ENCODE results near the gene PRKAG2. TPM values are rescaled to one million over a fixed set of nuclear protein-coding genes. Genes with fewer than 3 reads are reported as not detected.

Gene PRKAG2
- polyA plus RNA-seq, 4 donors, result 24.9 to 44.4 (median 28.2) TPM

DNA sequence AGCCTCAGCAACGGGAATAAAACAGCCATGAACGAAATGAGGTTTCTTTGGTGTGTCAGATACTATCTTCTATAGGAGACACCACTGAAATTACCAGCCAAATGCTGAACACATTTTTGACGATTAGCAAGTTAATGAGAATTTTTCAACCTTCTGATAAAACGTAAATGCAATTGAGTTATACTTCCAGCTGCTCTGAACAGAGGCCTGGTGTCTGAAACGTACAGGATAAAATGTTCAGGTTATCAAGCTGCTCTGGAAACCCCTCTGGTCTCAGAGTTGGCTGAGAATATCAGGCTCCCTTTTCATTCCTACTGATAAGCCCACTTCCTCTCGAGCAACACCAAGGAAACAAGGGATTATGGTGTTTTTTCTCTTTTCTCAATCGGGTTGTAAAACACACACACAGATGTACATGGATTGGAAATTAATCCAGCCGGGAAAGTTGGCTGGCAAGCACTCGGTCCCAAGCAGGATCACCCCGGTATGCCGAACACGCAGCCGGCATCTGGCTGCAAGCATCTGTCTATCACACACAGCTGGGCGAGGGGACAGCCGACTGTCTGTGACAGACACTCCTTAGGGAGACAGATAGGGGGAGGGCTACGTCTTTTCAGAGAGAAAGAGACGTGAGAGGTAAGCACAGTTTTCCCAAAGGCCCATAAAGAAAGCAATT, 171.8 kb downstream of the PRKAG2 start:
- no peak for DNase-seq (ENCODE audit: low read depth in 4 of 4, low spot score in 2 of 4)

GRCh38 chr7:151704299-151704959, 172.5 kb downstream of the PRKAG2 start:
- no peak for DNase-seq (ENCODE audit: low read depth in 4 of 4, low spot score in 2 of 4)

DNA sequence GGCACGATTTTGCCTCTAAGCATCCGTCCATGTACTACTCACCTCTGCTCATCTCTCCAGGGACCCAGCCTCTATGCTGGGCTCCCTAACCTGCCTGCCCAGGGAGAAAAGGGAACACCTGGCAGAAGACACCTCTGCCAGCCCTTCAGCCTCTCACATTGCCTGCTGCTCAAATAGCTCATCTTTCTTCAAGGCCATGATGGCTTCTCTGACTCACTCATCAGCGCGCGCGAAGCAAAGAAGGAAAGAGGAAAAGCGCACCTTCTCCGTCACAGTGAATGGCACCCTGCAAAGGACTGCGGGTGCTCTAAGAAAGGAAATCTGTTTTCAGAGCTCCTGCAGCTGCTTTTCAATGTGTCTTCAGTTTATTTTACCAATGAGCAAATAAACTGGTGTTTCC, 174.0 kb downstream of the PRKAG2 start:
- DNase-seq (ENCODE audit: low read depth in 4 of 4, low spot score in 2 of 4), result no peak

- DNase-seq (ENCODE audit: low read depth in 4 of 4, low spot score in 2 of 4), result no peak
Measured at GRCh38 chr7:151700586-151701165, 176.2 kb downstream of the PRKAG2 start.

GRCh38 chr7:151699928-151700319, 177.0 kb downstream of the PRKAG2 start:
- no peak for DNase-seq (ENCODE audit: low read depth in 4 of 4, low spot score in 2 of 4)

DNA sequence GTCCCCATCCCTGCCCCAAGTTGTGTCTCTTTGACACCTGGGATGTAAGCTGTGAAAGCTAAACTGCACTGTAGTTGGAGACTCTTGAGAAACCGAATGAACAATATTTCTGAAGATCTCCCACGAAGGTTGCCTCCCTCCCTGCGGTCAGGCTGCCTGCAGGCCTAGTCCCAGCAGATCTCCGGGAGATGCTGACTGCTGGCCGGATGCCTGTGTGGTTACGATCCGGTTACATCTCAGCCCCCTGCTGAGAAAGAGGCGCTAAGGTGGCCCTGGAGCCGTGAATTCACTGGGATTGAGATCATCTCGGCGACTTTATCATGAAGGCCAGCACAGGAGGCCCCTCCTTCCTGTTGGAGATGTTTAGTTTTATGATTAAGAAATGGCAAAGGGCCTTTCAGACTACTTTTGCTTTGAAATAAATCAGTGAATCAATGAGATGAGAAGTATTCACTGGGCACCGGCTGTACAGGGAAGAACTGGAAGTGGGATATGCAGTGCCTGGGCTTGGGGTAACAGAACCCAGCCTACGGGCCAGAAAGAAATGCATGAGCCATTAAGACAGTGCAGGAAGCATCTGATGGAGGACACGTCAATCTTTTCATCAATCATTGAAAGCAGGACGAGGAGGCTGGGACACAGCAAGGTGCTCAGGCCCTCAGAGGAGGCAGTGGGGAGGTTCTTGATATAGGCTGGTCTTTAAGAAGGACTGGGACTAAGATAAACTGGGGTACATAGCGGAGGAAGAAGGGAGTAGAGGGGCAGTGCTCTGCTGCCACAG, 177.6 kb downstream of the PRKAG2 start:
- DNase-seq (ENCODE audit: low read depth in 4 of 4, low spot score in 2 of 4), result no peak

DNA sequence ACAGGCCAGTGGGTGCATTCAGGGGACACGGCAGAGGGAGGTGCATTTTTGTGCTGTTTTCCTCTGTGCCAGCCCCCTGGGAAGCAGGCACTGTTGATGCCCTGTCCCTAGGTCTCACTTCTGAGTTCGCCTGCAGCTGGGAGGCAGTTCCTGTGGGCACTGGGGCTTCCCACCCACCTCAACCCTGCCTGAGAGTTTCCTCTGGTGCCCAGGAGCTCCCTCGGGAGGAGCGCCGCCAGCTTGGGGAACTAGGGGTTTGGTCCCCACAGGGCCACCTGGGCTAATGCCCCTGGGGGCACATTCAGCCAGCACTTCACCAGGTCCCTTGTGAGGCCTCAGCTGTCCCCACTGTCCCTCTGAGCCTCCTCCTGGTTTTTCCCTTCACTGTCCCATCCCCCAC, 179.0 kb downstream of the PRKAG2 start:
- DNase-seq (ENCODE audit: low read depth in 4 of 4, low spot score in 2 of 4), result no peak

DNA sequence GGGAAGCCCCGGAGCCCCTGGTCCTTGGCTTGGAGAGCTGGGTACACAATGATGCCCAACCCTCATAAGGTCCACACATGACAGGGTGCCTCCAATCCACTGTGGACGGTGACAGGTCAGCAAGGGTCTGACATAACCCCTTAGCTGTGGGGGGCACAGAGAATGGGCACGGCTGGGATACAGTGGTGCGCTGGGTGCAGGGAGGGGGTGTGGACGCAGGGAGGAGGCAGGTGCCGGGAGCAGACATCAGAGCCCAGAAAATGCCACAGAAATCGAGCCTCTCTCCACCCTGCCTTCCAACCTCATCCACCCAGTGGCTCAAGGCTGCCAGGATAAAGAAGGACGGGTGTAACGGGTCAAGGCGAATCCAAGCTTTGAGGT, 179.4 kb downstream of the PRKAG2 start:
- DNase-seq (ENCODE audit: low read depth in 4 of 4, low spot score in 2 of 4), result no peak

GRCh38 chr7:151696721-151697514, 180.0 kb downstream of the PRKAG2 start:
- DNase-seq (ENCODE audit: low read depth in 4 of 4, low spot score in 2 of 4), result no peak

GRCh38 chr7:151695951-151696541, 180.9 kb downstream of the PRKAG2 start:
- no peak for DNase-seq (ENCODE audit: low read depth in 4 of 4, low spot score in 2 of 4)

GRCh38 chr7:151694828-151695580, 181.9 kb downstream of the PRKAG2 start:
- DNase-seq (ENCODE audit: low read depth in 4 of 4, low spot score in 2 of 4), result no peak

DNA sequence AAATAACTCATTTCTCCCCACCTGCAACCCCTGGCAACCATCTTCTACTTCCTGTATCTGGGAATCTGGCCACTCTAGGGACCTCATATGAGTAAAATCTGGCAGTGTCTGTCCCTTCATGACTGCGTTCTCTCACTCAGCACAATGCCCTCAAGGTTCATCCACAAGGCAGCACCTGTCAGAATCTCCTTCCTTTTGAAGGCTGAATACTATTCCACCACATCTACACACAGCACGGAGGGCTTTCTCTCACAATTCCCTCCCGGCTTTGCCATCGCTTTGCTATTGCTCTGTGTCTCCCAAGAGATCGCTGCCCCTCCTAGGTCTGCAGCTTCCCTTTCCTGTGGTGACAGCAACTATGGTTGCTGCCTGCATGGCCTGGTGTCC, 182.5 kb downstream of the PRKAG2 start:
- no peak for DNase-seq (ENCODE audit: low read depth in 4 of 4, low spot score in 2 of 4)

DNA sequence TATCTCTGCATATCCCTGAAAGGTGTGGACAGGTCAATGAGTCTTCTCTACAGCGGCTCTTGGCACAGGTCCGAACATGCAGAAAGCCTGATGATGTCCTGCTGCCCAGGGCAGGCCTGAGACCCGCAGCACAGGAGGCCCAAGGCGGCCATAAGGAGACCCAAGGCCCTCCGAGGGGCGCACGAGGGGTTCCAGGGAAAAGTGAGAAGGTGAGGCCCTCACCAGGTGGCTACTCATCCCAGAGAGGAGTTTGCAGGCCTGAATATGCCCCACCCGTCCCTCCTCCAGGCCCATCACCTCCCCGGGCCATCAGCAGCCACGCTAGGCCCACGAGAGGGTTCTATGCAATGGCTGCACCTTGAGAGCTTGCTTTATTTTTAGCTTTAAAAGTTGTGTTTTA, 183.8 kb downstream of the PRKAG2 start:
- no peak for DNase-seq (ENCODE audit: low read depth in 4 of 4, low spot score in 2 of 4)

- no peak for DNase-seq (ENCODE audit: low read depth in 4 of 4, low spot score in 2 of 4)
Measured at GRCh38 chr7:151692721-151693120, 184.2 kb downstream of the PRKAG2 start.

DNA sequence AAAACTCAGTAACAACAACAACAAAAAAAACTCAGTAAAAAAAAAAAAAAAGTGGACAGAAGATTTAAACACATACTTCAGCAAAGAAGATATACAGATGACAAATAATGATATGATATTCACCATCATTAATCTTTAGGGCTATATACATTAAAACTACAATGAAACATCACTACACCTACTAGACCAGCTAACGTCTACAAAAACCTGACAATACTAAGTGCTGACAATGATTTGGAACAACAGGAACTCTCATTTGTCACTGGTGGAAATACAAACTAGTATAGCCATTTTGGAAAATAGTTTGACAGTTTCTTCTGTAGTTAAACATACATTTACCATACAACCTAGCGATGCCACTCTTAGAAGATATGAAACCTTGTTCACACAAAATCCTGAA, 185.5 kb downstream of the PRKAG2 start:
- no peak for DNase-seq (ENCODE audit: low read depth in 4 of 4, low spot score in 2 of 4)

DNA sequence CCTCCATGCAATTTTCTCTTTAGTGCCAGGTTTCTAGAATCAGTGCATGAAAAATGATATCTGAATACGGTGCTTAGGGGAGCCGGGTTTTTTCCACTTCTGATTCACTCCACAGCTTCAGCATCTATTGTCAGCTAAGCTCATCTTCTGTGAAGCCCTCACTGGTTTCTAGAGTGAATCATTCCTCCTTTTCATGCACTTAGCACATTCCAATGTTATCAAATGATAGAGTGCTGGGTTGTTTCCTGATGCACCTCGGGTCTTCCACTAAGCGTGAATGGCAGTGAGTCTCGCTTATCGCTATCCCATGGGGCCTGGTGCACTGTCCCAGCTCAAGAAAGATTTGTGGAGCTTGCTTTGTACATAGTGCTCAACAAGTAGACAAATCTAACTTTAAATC, 186.3 kb downstream of the PRKAG2 start:
- no peak for DNase-seq (ENCODE audit: low read depth in 4 of 4, low spot score in 2 of 4)

- no peak for DNase-seq (ENCODE audit: low read depth in 4 of 4, low spot score in 2 of 4)
Measured at GRCh38 chr7:151689196-151689971, 187.5 kb downstream of the PRKAG2 start.

DNA sequence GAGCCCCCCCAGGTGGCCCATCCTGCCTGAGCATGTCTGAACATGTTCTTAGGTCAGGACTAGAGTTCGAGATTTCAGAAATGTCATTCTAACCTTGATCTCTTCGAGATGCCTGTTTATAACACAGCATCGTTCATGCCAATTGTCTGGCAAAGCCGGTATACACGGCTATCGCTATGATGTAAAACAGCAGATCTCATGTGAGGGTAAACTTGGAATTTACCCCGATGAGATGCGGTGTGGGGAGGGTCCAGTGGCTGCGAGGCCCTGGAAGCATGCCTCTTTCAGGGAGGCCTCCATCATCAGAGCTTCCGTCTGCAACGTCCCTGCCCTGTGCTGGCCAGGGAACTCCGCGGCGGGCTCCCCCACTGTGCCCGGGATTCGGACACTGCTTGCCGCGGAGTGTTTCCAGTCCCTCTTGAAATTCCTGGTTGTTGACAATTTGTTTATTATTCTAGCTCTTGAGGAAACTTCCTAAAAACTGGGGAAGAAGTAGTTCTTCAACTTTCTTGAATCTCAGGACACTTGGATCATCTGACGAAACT, 188.6 kb downstream of the PRKAG2 start:
- DNase-seq (ENCODE audit: low read depth in 4 of 4, low spot score in 2 of 4), result no peak

Measured in left renal cortex interstitium (tissue), 4 donors.